Uterus (tissue), 4 donors: ENCODE results near the gene AKT1. TPM values are rescaled to one million over a fixed set of nuclear protein-coding genes. Genes with fewer than 3 reads are reported as not detected.
A peak's percentile ranks its signal among the peaks of the same experiment; 100 is the strongest.
"Not testable (repeated sequence)": the region's sequence is repeated elsewhere in the genome, so short reads cannot be mapped to it uniquely, and the experiment has no call there.

Source experiments
- DNase-seq, 2 donors: peaks; one replicate each; pipeline ENCODE4 v3.0.0-alpha.2; 2019 to 2020
- H3K27ac ChIP-seq, 2 donors: fragments of 200-600 bp; sonication (generic); 1 replicate in 1 of 2; 2 replicates in 1 of 2; pipeline ENCODE4 v1.5.1; 2016 to 2018
- H3K27me3 ChIP-seq, 2 donors: fragments of 200-600 bp; sonication (generic); one replicate each; pipeline ENCODE4 v1.5.1; 2018 to 2019; ENCODE audit warnings: control low read depth in 1 of 2
- H3K36me3 ChIP-seq, 2 donors: fragments of 200-600 bp; sonication (generic); one replicate each; pipeline ENCODE4 v1.5.1; 2019; ENCODE audit warnings: control low read depth in 1 of 2
- H3K4me1 ChIP-seq, 2 donors: fragments of 200-600 bp; sonication (generic); one replicate each; pipeline ENCODE4 v1.5.1; 2018 to 2019; ENCODE audit warnings: control low read depth in 1 of 2
- H3K4me3 ChIP-seq, 2 donors: fragments of 200-600 bp; sonication (generic); 1 replicate in 1 of 2; 2 replicates in 1 of 2; pipeline ENCODE4 v1.5.1; 2018 to 2019; ENCODE audit warnings: mild to moderate bottlenecking in 1 of 2
- H3K9me3 ChIP-seq, 2 donors: fragments of 200-600 bp; sonication (generic); one replicate each; pipeline ENCODE4 v1.5.1; 2019; ENCODE audit warnings: control low read depth in 1 of 2
- POLR2A ChIP-seq, 2 donors: fragments of 450-650 bp; IDR thresholded peaks; one replicate each; pipeline ENCODE4 v1.6.1; 2016; ENCODE audit warnings: antibody characterized with exemption in 2 of 2, mild to moderate bottlenecking in 1 of 2, moderate library complexity in 1 of 2
- intact Hi-C: fragments of 100-400 bp; cut with DNase I; formaldehyde crosslinking; loops from one replicate; pipeline ENCODE4 v1.15.1; 2023; ENCODE audit warnings: low total_unique reads
- total RNA-seq, 4 donors: library from RNA; depleted of rRNA in 3 of 4; stranded (reverse); fragments of >200 nt in 3 of 4; gene quantifications; one replicate each; pipeline versions ENCODE4 v1.1.0 to v1.2.4, GENCODE V29; 2014 to 2023
- TF ChIP-seq, protein P1 (sequence below), 4 experiments: fragments of 200-600 bp in 2 of 4; fragments of 450-650 bp in 2 of 4; sonication (generic) in 2 of 4; IDR thresholded peaks; one replicate each; pipeline ENCODE4 v1.5.1; 2016 to 2019; ENCODE audit warnings: antibody characterized with exemption in 4 of 4, mild to moderate bottlenecking in 2 of 4, moderate library complexity in 1 of 4
- donor health status: DM: yes; HTN: yes; CAD: no.

The AKT1 gene
- total RNA-seq, 4 donors from 2014 or later = 42.9 to 121 (median 101) TPM

DNA sequence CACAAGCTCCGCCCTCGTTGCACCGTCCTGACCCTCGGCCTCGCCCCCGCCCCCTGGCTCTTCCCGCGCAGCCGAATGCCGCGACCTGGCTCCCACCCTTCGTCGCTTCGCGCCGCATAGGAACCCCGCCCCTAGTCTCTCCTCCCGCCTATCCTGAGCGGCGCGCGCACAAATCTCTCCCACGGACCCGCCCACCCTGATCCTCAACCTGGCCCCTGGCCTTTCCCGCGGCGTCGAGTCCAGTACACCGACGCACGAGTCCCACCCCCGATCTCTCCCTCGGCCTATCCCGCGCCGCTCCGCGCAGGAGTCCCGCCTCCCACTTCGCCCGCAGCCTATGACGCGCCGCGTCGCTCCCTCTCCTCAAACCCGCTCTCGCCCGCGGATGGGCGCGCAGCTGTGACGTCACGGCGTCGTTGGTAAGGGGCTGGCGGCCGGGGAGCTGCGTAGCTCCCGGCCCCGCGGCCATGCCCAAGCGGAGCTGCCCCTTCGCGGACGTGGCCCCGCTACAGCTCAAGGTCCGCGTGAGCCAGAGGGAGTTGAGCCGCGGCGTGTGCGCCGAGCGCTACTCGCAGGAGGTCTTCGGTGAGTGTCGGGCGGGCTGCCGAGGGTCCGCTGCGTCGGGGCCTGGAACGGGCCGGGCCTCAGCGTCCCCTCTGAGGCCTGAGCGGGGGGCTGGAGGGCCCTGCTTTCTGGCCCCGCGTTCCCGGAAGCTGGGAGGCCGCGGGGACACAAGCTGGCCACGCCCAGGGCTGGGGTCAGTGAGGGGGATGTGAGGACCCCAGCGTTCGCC is 42.6 kb downstream of the AKT1 start, which contains the start of gene SIVA1:
Gene SIVA1 (plus strand): TSS at position 413 of the 793 bp plus-strand sequence. CDS start 55 bp downstream, at position 468.
- intact Hi-C loops = no loop called here
- Histone ChIP-seq H3K4me1 (peaks cover 9% of the 10 kb centered on the region in 2 donors), H3K4me3 (peak within 1 kb of the TSS; percentile 84 to 96), H3K9me3 (no peaks in the 10 kb centered on the region), H3K27me3 (no peaks in the 10 kb centered on the region), H3K36me3 (no peaks in the 10 kb centered on the region), H3K27ac (peak within 1 kb of the TSS; percentile 79 to 86)
- peak; percentile 99 for DNase-seq
- peak; percentile 49 to 92 for TF ChIP-seq POLR2A (IDR thresholded peaks at IDR 0.05)
- TF ChIP-seq, protein P1, sequence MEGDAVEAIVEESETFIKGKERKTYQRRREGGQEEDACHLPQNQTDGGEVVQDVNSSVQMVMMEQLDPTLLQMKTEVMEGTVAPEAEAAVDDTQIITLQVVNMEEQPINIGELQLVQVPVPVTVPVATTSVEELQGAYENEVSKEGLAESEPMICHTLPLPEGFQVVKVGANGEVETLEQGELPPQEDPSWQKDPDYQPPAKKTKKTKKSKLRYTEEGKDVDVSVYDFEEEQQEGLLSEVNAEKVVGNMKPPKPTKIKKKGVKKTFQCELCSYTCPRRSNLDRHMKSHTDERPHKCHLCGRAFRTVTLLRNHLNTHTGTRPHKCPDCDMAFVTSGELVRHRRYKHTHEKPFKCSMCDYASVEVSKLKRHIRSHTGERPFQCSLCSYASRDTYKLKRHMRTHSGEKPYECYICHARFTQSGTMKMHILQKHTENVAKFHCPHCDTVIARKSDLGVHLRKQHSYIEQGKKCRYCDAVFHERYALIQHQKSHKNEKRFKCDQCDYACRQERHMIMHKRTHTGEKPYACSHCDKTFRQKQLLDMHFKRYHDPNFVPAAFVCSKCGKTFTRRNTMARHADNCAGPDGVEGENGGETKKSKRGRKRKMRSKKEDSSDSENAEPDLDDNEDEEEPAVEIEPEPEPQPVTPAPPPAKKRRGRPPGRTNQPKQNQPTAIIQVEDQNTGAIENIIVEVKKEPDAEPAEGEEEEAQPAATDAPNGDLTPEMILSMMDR (IDR thresholded peaks at IDR 0.05) = no peak

DNA sequence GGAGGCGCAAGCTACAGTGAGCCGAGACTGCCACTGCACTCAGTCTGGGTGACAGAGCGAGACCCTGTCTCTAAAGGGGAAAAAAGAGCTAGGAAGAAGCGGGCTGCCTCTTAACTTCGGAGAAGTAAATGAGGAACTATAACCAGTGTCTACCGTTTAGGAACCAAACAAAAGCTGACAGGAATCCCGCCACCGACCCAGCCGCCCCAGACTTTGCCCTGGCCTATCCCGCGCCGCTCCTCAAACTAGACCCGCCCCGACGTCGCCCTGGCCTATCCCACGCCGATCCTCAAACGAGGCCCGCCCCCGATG is 43.2 kb downstream of the AKT1 start:
- Histone ChIP-seq H3K4me1 (peaks cover 9% of the 10 kb centered on the region in 2 donors), H3K36me3 (no peaks in the 10 kb centered on the region), H3K9me3 (no peaks in the 10 kb centered on the region), H3K27me3 (no peaks in the 10 kb centered on the region), H3K4me3 (peak overlapping the region; percentile 84 to 96), H3K27ac (peak overlapping the region; percentile 71 to 86)
- DNase-seq = no peak
- TF ChIP-seq POLR2A (IDR thresholded peaks at IDR 0.05) = no peak
- TF ChIP-seq, protein P1 (IDR thresholded peaks at IDR 0.05) = no peak
- intact Hi-C loops = no loop called here

DNA sequence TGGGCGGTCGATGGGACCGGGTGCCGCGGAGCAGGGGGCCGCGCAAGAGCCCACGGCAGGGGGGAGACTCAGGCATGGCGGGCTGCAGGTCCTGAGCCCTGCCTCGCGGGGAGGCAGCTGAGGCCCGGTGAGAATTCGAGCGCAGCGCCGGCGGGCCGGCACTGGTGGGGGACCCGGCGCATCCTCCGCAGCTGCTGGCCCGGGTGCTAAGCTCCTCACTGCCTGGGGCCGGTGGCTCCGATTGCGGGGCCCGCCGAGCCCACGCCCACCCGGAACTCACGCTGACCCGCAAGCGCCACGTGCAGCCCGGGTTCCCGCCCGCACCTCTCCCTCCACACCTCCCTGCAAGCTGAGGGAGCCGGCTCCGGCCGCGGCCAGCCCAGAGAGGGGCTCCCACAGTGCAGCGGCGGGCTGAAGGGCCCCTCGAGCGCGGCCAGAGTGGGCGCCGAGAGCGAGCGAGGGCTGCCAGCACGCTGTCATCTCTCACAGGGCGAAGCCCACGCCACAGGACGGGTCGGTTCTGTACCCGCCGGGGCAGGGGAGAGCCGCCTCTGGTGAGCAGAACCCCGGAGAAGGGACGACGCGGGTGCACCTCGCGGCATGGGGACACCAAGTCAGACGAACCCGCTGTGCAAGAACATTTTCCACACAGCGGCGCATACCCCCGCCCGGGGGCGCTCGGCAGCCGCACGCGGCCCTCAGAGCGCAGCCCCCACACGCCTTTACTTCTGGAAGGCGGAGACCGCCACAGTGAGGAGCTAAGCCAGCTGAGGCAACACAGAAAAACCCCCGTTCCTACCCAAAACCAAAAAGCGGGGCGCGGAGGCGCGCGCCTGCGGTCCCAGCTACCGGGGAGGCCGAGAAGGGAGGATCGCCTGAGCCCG is 43.8 kb downstream of the AKT1 start:
- H3K36me3 ChIP-seq = no peaks in the 10 kb centered on the region
- TF ChIP-seq, protein P1 (IDR thresholded peaks at IDR 0.05) = no peak
- TF ChIP-seq POLR2A (IDR thresholded peaks at IDR 0.05) = no peak
- H3K9me3 ChIP-seq = no peaks in the 10 kb centered on the region
- no peaks in the 10 kb centered on the region for H3K27me3 ChIP-seq
- peak in 1 of 2 donors; percentile 39 for DNase-seq
- H3K4me1 ChIP-seq = peaks cover 9% of the 10 kb centered on the region in 2 donors
- peak overlapping the region; percentile 84 to 96 for H3K4me3 ChIP-seq
- intact Hi-C loops = no loop called here
- peak overlapping the region; percentile 71 to 86 for H3K27ac ChIP-seq

DNA sequence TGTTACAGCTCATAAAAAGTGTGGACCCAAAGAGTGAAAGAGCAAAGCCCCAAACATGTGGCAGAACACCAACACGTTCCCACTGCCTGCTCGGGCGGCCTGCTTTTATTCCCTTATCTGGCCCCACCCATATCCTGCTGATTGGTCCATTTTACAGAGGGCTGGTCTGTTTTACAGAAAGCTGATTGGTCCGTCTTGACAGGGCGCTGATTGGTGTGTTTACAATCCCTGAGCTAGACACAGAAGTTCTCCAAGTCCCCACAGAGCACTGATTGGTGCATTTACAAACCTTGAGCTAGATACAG is 44.8 kb downstream of the AKT1 start:
- H3K27me3 ChIP-seq, H3K4me3 ChIP-seq, H3K36me3 ChIP-seq, H3K9me3 ChIP-seq, intact Hi-C loops, H3K27ac ChIP-seq, H3K4me1 ChIP-seq, DNase-seq: not testable (repeated sequence)

DNA sequence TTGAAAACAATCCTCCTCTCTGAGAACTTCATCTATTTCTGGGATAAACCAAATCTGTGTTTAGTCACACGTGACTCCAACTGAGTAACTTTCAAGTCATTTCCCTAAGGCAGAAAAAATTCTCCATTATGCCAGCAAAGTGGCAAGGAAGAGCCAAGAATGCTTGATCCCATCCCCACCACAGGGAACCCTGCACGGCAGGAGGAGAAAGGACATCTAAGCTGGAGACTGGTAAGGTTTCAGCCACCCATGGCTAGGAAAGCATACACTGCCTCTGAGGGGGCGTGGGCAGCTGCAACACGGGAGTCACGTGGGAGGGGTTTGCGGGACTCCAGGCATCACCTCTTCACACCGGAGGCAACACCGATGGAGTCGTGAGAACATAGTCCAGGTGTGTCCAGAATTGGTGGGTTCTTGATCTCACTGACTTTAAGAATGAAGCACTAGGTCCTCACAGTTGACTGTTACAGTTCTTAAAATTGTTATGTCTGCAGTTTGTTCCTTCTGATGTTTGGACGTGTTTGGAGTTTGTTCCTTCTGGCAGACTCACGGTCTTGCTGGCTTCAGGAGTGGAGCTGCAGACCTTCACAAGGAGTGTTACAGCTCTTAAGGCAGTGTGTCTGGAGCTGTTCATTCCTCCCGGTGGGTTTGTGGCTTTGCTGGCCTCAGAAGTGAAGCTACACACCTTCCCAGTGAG is 45.3 kb downstream of the AKT1 start:
- intact Hi-C loops = no loop called here
- H3K4me1 ChIP-seq = peaks cover 9% of the 10 kb centered on the region in 2 donors
- TF ChIP-seq, protein P1 (IDR thresholded peaks at IDR 0.05) = no peak
- no peak for TF ChIP-seq POLR2A (IDR thresholded peaks at IDR 0.05)
- DNase-seq = no peak
- no peak overlapping the region for H3K27ac ChIP-seq
- no peak overlapping the region for H3K4me3 ChIP-seq
- H3K9me3 ChIP-seq = no peaks in the 10 kb centered on the region
- no peaks in the 10 kb centered on the region for H3K27me3 ChIP-seq
- H3K36me3 ChIP-seq = no peaks in the 10 kb centered on the region
